ENCODE results near the gene LGALS1.

LGALS1 gene

GRCh38 chr22:37725551-37726240, 50.3 kb downstream of the LGALS1 start:
- no peak for DNase-seq (ENCODE audit: low spot score)

DNA sequence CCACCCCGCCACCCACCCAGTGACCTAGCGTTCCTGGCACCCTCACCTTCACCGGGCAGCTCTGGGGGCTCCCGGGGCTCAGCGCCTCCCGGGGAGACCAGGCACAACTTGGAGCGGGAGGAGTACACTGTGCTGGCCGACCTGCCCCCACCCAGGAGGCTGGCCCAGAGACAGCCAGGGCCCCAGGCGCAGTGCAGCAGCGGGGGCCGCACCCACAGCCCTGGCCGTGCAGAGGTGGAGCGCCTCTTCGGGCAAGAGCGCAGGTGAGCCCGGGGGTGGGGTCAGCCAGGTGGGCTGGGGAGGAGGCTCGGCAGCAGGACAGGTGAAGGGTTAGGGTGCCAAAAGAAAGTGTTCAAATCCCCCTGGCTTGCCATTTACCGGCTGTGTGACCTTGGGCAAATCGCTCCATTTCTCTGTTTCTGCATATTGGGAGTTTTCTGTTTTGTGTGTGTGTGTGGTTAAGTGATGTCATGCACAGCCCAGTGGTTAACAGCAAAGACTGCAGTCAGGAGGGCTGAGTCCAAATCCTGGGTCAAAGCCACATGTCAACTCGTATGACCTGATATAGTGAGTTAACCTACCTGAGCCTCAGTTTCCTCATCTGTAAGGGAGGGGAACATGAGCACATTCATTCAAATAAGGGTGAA, 50.9 kb downstream of the LGALS1 start:
- no peak for DNase-seq (ENCODE audit: low spot score)

- no peak for DNase-seq (ENCODE audit: low spot score)
Measured at GRCh38 chr22:37728620-37729019, 53.2 kb downstream of the LGALS1 start.

Measured in Ammon's horn (tissue), 1 donor.